Measurements from ENCODE around the gene XRCC2.

DNA sequence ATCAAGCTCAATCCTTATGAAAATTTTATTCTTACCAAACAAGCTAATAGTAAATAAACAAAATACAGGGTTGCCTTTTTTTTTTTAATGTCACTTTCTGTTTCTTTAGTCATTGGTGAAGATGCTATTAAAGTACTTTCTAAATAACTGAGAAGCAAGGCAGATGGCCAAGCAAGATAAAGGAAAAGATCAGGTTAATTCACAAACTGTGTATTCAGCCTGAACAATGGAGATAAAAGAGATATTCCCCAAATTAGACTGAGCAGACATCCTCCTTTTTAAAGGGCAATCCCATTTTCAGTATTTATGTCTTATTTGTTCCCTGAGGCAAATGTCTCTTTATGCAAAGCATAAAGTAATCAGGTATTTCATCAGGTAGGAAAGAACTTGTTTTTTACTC is 23.1 kb upstream of the XRCC2 start:
- no peak for TF ChIP-seq POLR2A (IDR thresholded peaks at IDR 0.05)
- TF ChIP-seq EP300 (IDR thresholded peaks at IDR 0.05) = no peak

Data from gastroesophageal sphincter (tissue), 2 donors.